GM12873 (cell line): ENCODE results near the gene AGBL1.

Experiments used
- CTCF ChIP-seq: IDR thresholded peaks from 2 replicates; pipeline ENCODE4 v1.5.1; 2012; ENCODE audit warnings: low read depth, mild to moderate bottlenecking, moderate library complexity, low read length, control low read depth; ENCODE audit not compliant: insufficient read depth; ENCODE audit errors: missing control alignments

Gene AGBL1

GRCh38 chr15:86932456-86932855 lies 852.8 kb downstream of the AGBL1 start:
- no peak for TF ChIP-seq CTCF

- no peak for TF ChIP-seq CTCF
Measured at GRCh38 chr15:86935841-86936240, 856.2 kb downstream of the AGBL1 start.

- TF ChIP-seq CTCF = no peak
Measured at GRCh38 chr15:86942285-86942684, 862.6 kb downstream of the AGBL1 start.

- TF ChIP-seq CTCF = no peak
Measured at GRCh38 chr15:86948719-86949118, 869.0 kb downstream of the AGBL1 start.

- no peak for TF ChIP-seq CTCF
Measured at GRCh38 chr15:86959254-86959653, 879.6 kb downstream of the AGBL1 start.

GRCh38 chr15:86961669-86962068 lies 882.0 kb downstream of the AGBL1 start:
- no peak for TF ChIP-seq CTCF

- TF ChIP-seq CTCF = no peak
Measured at GRCh38 chr15:86964271-86964670, 884.6 kb downstream of the AGBL1 start.
